AG09309 (cell line): ENCODE results near the gene WDFY4.

ENCODE experiments used
- DNase-seq: peaks from one replicate; pipeline ENCODE4 v3.0.0-alpha.2; 2010; ENCODE audit warnings: low read depth
- H3K4me3 ChIP-seq: 2 replicates; pipeline ENCODE4 v1.5.1; 2011; ENCODE audit warnings: mild to moderate bottlenecking, low read depth, low read length, moderate library complexity; ENCODE audit not compliant: control insufficient read depth
- CTCF ChIP-seq: IDR thresholded peaks from 2 replicates; pipeline ENCODE4 v1.5.1; 2011; ENCODE audit warnings: mild to moderate bottlenecking, low read depth, low read length, inconsistent platforms; ENCODE audit not compliant: insufficient read depth, control insufficient read depth; ENCODE audit errors: missing control alignments

Gene WDFY4

GRCh38 chr10:48722153-48723145, 37.8 kb downstream of the WDFY4 start:
- H3K4me3 ChIP-seq = no peak overlapping the region
- TF ChIP-seq CTCF = no peak
- DNase-seq = no peak

GRCh38 chr10:48724127-48724526, 39.5 kb downstream of the WDFY4 start:
- no peak overlapping the region for H3K4me3 ChIP-seq
- no peak for TF ChIP-seq CTCF
- no peak for DNase-seq

GRCh38 chr10:48725708-48726107, 41.0 kb downstream of the WDFY4 start:
- DNase-seq = no peak
- TF ChIP-seq CTCF = no peak
- H3K4me3 ChIP-seq = no peak overlapping the region

GRCh38 chr10:48727866-48728265, 43.2 kb downstream of the WDFY4 start:
- DNase-seq = no peak
- no peak overlapping the region for H3K4me3 ChIP-seq
- TF ChIP-seq CTCF = no peak

- TF ChIP-seq CTCF = no peak
- no peak for DNase-seq
- no peak overlapping the region for H3K4me3 ChIP-seq
These were observed 44.5 kb downstream of the WDFY4 start for GRCh38 chr10:48729222-48729621.

GRCh38 chr10:48729941-48730457, 45.3 kb downstream of the WDFY4 start:
- H3K4me3 ChIP-seq = no peak overlapping the region
- no peak for TF ChIP-seq CTCF
- no peak for DNase-seq
